Measurements from ENCODE around the gene STYXL1. TPM values are rescaled to one million over a fixed set of nuclear protein-coding genes. Genes with fewer than 3 reads are reported as not detected.
"Not testable (repeated sequence)": the region's sequence is repeated elsewhere in the genome, so short reads cannot be mapped to it uniquely, and the experiment has no call there.

The STYXL1 gene
- total and polyA plus RNA-seq, 7 donors = 9.4 to 81.4 (median 30.7) TPM

GRCh38 chr7:76062254-76062653, 14.5 kb upstream of the STYXL1 start:
- H3K36me3 ChIP-seq = peaks cover 56 to 100% (median 93%) of the 10 kb centered on the region in 4 donors
- H3K4me1 ChIP-seq = peaks cover 0 to 3% (median 0%) of the 10 kb centered on the region in 4 donors
- TF ChIP-seq EP300 (IDR thresholded peaks at IDR 0.05) (no peak), CTCF (IDR thresholded peaks at IDR 0.05) (no peak), POLR2AphosphoS5 (IDR thresholded peaks at IDR 0.05) (no peak), POLR2A (IDR thresholded peaks at IDR 0.05) (no peak)
- H3K9me3 ChIP-seq = no peaks in the 10 kb centered on the region
- H3K27ac ChIP-seq = no peak overlapping the region
- intact Hi-C loops (cut with DNase I) = no loop called here
- DNase-seq = no peak
- H3K4me3 ChIP-seq = no peak overlapping the region
- H3K27me3 ChIP-seq = no peaks in the 10 kb centered on the region
- 95% methylated on average over 15 of the region's 15 CpGs for WGBS, 2 donors

- WGBS, 2 donors = 60 to 84% methylated on average over 6 of the region's 6 CpGs
- Histone ChIP-seq H3K4me3 (no peak overlapping the region), H3K27me3 (no peaks in the 10 kb centered on the region), H3K27ac (peak overlapping the region in 1 of 4 donors; percentile 6), H3K36me3 (peaks cover 56 to 100% (median 83%) of the 10 kb centered on the region in 4 donors), H3K9me3 (no peaks in the 10 kb centered on the region), H3K4me1 (peaks cover 0 to 3% (median 0%) of the 10 kb centered on the region in 4 donors)
- intact Hi-C loops (cut with DNase I) = no loop called here
- TF ChIP-seq POLR2AphosphoS5 (IDR thresholded peaks at IDR 0.05) (no peak), EP300 (IDR thresholded peaks at IDR 0.05) (no peak), CTCF (IDR thresholded peaks at IDR 0.05) (no peak), POLR2A (IDR thresholded peaks at IDR 0.05) (no peak)
- no peak for DNase-seq
These were observed 13.0 kb upstream of the STYXL1 start for GRCh38 chr7:76060842-76061241.

GRCh38 chr7:76058745-76059144, 10.9 kb upstream of the STYXL1 start:
- H3K27me3 ChIP-seq; H3K4me3 ChIP-seq; H3K27ac ChIP-seq; intact Hi-C loops (cut with DNase I); H3K9me3 ChIP-seq; DNase-seq: not testable (repeated sequence)
- Histone ChIP-seq H3K36me3 (peaks cover 36 to 94% (median 62%) of the 10 kb centered on the region in 4 donors), H3K4me1 (peaks cover 0 to 16% (median 11%) of the 10 kb centered on the region in 4 donors)
- 82 to 95% methylated on average over 7 of the region's 7 CpGs for WGBS, 2 donors

DNA sequence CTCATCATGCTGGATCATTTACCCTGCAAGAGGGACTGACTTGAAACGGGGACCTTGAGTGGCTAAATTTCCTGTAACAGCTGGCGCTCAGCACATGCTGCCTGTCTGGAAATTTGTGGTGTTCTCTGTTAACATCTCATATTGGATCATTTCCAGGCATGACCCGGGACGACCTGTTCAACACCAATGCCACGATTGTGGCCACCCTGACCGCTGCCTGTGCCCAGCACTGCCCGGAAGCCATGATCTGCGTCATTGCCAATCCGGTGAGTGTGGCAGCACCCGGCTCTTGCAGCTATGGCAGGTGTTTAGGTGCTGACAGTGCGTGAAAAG, 10.0 kb upstream of the STYXL1 start:
- H3K4me3 ChIP-seq = no peak overlapping the region
- no peaks in the 10 kb centered on the region for H3K27me3 ChIP-seq
- no peak for DNase-seq
- H3K4me1 ChIP-seq = peaks cover 0 to 23% (median 16%) of the 10 kb centered on the region in 4 donors
- H3K9me3 ChIP-seq = no peaks in the 10 kb centered on the region
- WGBS, 2 donors = 61 to 87% methylated on average over 11 of the region's 11 CpGs
- H3K36me3 ChIP-seq = peaks cover 34 to 93% (median 53%) of the 10 kb centered on the region in 4 donors
- intact Hi-C loops (cut with DNase I) = no loop called here
- H3K27ac ChIP-seq = no peak overlapping the region
- TF ChIP-seq CTCF (IDR thresholded peaks at IDR 0.05) = no peak

DNA sequence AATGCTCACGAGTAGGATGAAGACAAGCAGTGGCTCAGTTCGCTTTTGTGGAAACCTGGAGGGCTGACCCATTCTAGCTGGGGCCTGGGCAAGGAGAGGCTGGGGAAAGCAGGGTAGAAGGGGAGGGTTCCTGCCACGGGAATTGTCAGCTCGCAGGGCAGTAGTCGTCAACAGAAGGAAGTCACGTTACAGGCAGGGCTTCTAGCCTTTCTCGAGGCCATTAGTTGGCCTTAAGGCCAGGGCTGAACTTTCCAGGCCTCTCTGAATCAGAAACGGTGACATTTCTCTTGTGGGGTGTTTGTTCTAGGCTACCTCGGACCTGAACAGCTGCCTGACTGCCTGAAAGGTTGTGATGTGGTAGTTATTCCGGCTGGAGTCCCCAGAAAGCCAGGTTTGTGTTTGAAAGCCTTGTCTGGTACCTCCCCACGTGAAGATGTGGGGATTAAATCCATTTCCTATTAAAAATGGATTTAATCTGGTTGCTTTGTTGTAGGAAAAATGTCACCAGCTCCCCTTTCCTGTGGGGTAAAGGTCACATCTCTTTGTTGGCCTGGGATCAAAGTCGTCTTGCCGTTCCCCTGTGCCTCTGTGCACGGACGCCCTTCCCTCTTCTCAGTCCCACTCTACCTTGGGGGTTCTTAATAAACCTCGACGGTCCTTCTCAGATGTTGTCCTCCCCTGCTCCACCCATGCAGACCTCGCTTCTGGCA, 9.5 kb upstream of the STYXL1 start:
- TF ChIP-seq POLR2A (IDR thresholded peaks at IDR 0.05) (no peak), CTCF (IDR thresholded peaks at IDR 0.05) (no peak), POLR2AphosphoS5 (IDR thresholded peaks at IDR 0.05) (no peak), EP300 (IDR thresholded peaks at IDR 0.05) (no peak)
- no peak overlapping the region for H3K4me3 ChIP-seq
- 31 to 74% methylated on average over 18 of the region's 18 CpGs for WGBS, 2 donors
- intact Hi-C loops (cut with DNase I) = no loop called here
- H3K9me3 ChIP-seq = no peaks in the 10 kb centered on the region
- no peak for DNase-seq
- H3K27me3 ChIP-seq = no peaks in the 10 kb centered on the region
- peaks cover 34 to 91% (median 50%) of the 10 kb centered on the region in 4 donors for H3K36me3 ChIP-seq
- no peak overlapping the region for H3K27ac ChIP-seq
- peaks cover 0 to 28% (median 16%) of the 10 kb centered on the region in 4 donors for H3K4me1 ChIP-seq

Data from sigmoid colon (tissue), 7 donors.